ENCODE data around the gene RGS1. TPM values are rescaled to one million over a fixed set of nuclear protein-coding genes. Genes with fewer than 3 reads are reported as not detected.

Gene RGS1
- total RNA-seq, 1 donor from 2014 or later: 145 TPM

GRCh38 chr1:192566657-192567056 is 8.9 kb upstream of the RGS1 start:
- Histone ChIP-seq H3K36me3 (no peaks in the 10 kb centered on the region), H3K4me1 (no peaks in the 10 kb centered on the region), H3K27ac (no peak overlapping the region), H3K9me3 (no peaks in the 10 kb centered on the region), H3K4me3 (no peak overlapping the region), H3K27me3 (no peaks in the 10 kb centered on the region)
- TF ChIP-seq CTCF (IDR thresholded peaks at IDR 0.05): no peak
- no peak for TF ChIP-seq POLR2AphosphoS5 (IDR thresholded peaks at IDR 0.05; ENCODE audit: insufficient read depth in 1 of 2, low read depth in 1 of 2)
- TF ChIP-seq POLR2A (IDR thresholded peaks at IDR 0.05): no peak
- intact Hi-C loops (cut with DNase I): no loop called here
- no peak for DNase-seq (ENCODE audit: extremely low spot score in 2 of 2)

- no peaks in the 10 kb centered on the region for H3K4me1 ChIP-seq
- H3K4me3 ChIP-seq: no peak overlapping the region
- no peaks in the 10 kb centered on the region for H3K27me3 ChIP-seq
- no peaks in the 10 kb centered on the region for H3K9me3 ChIP-seq
- no peak for TF ChIP-seq POLR2AphosphoS5 (IDR thresholded peaks at IDR 0.05; ENCODE audit: insufficient read depth in 1 of 2, low read depth in 1 of 2)
- no peaks in the 10 kb centered on the region for H3K36me3 ChIP-seq
- intact Hi-C loops (cut with DNase I): no loop called here
- no peak for DNase-seq (ENCODE audit: extremely low spot score in 2 of 2)
- no peak overlapping the region for H3K27ac ChIP-seq
These were observed 7.5 kb upstream of the RGS1 start for GRCh38 chr1:192568063-192568462.

- intact Hi-C loops (cut with DNase I): no loop called here
- no peaks in the 10 kb centered on the region for H3K9me3 ChIP-seq
- no peak overlapping the region for H3K4me3 ChIP-seq
- no peak for DNase-seq (ENCODE audit: extremely low spot score in 2 of 2)
- no peaks in the 10 kb centered on the region for H3K27me3 ChIP-seq
- no peaks in the 10 kb centered on the region for H3K36me3 ChIP-seq
- TF ChIP-seq CTCF (IDR thresholded peaks at IDR 0.05): no peak
- no peak for TF ChIP-seq POLR2A (IDR thresholded peaks at IDR 0.05)
- no peak for TF ChIP-seq POLR2AphosphoS5 (IDR thresholded peaks at IDR 0.05; ENCODE audit: insufficient read depth in 1 of 2, low read depth in 1 of 2)
- no peaks in the 10 kb centered on the region for H3K4me1 ChIP-seq
- no peak overlapping the region for H3K27ac ChIP-seq
These were observed 3.9 kb upstream of the RGS1 start for GRCh38 chr1:192571668-192572067.

- TF ChIP-seq POLR2AphosphoS5 (IDR thresholded peaks at IDR 0.05; ENCODE audit: insufficient read depth in 1 of 2, low read depth in 1 of 2): no peak
- TF ChIP-seq POLR2A (IDR thresholded peaks at IDR 0.05): no peak
- no peak for TF ChIP-seq CTCF (IDR thresholded peaks at IDR 0.05)
- intact Hi-C loops (cut with DNase I): no loop called here
- H3K4me1 ChIP-seq: no peaks in the 10 kb centered on the region
- no peak for DNase-seq (ENCODE audit: extremely low spot score in 2 of 2)
- no peaks in the 10 kb centered on the region for H3K9me3 ChIP-seq
- no peak overlapping the region for H3K4me3 ChIP-seq
- no peak overlapping the region for H3K27ac ChIP-seq
- no peaks in the 10 kb centered on the region for H3K27me3 ChIP-seq
- no peaks in the 10 kb centered on the region for H3K36me3 ChIP-seq
These were observed 2.1 kb upstream of the RGS1 start for GRCh38 chr1:192573499-192573898.

- intact Hi-C loops (cut with DNase I): no loop called here
- no peaks in the 10 kb centered on the region for H3K4me1 ChIP-seq
- no peak overlapping the region for H3K4me3 ChIP-seq
- no peak overlapping the region for H3K27ac ChIP-seq
- DNase-seq (ENCODE audit: extremely low spot score in 2 of 2): no peak
- no peaks in the 10 kb centered on the region for H3K9me3 ChIP-seq
- H3K27me3 ChIP-seq: no peaks in the 10 kb centered on the region
- no peaks in the 10 kb centered on the region for H3K36me3 ChIP-seq
- TF ChIP-seq POLR2A (IDR thresholded peaks at IDR 0.05): no peak
- no peak for TF ChIP-seq POLR2AphosphoS5 (IDR thresholded peaks at IDR 0.05; ENCODE audit: insufficient read depth in 1 of 2, low read depth in 1 of 2)
- TF ChIP-seq CTCF (IDR thresholded peaks at IDR 0.05): no peak
These were observed 1.5 kb upstream of the RGS1 start for GRCh38 chr1:192574073-192574472.

Data from vagina (tissue), 2 donors.